Smooth muscle cell (in vitro differentiated cells): Measurements from ENCODE around the gene UBE3A. TPM values are rescaled to one million over a fixed set of nuclear protein-coding genes. Genes with fewer than 3 reads are reported as not detected.

Experiments
- DNase-seq: peaks from one replicate; lab custom pipeline; 2025; ENCODE audit not compliant: unreplicated experiment; lab: John Stamatoyannopoulos, UW
- H2AFZ ChIP-seq: fragments of 200-600 bp; sonication (generic); 2 replicates; pipeline ENCODE4 v1.6.0; 2016; ENCODE audit warnings: antibody characterized with exemption, low read depth, mild to moderate bottlenecking
- H3F3A ChIP-seq: fragments of 200-600 bp; sonication (generic); 2 replicates; pipeline ENCODE4 v1.6.0; 2017; ENCODE audit warnings: antibody characterized with exemption, low read depth
- H3K27ac ChIP-seq: fragments of 200-600 bp; sonication (generic); 2 replicates; pipeline ENCODE4 v1.5.1; 2016; ENCODE audit warnings: low read depth, mild to moderate bottlenecking
- H3K27me3 ChIP-seq: fragments of 200-600 bp; sonication (generic); 2 replicates; pipeline ENCODE4 v1.6.1; 2016; ENCODE audit warnings: low read depth, mild to moderate bottlenecking
- H3K36me3 ChIP-seq: fragments of 200-600 bp; sonication (generic); 2 replicates; pipeline ENCODE4 v1.5.1; 2016; ENCODE audit warnings: low read depth
- H3K4me1 ChIP-seq: fragments of 200-600 bp; sonication (generic); 2 replicates; pipeline ENCODE4 v1.5.1; 2016; ENCODE audit warnings: low read depth
- H3K4me2 ChIP-seq: fragments of 200-600 bp; sonication (generic); 2 replicates; pipeline ENCODE4 v1.6.0; 2016; ENCODE audit warnings: mild to moderate bottlenecking
- H3K4me3 ChIP-seq: fragments of 200-600 bp; sonication (generic); 2 replicates; pipeline ENCODE4 v1.5.1; 2016; ENCODE audit warnings: mild to moderate bottlenecking
- H3K79me2 ChIP-seq: fragments of 200-600 bp; sonication (generic); 2 replicates; pipeline ENCODE4 v1.6.0; 2016; ENCODE audit warnings: low read depth, mild to moderate bottlenecking
- H3K9ac ChIP-seq: fragments of 200-600 bp; sonication (generic); 2 replicates; pipeline ENCODE4 v1.6.0; 2016; ENCODE audit warnings: low read depth
- H3K9me3 ChIP-seq: fragments of 200-600 bp; sonication (generic); replicated peaks from 2 replicates; pipeline ENCODE4 v1.5.1; 2016; ENCODE audit warnings: low read depth
- H4K20me1 ChIP-seq: fragments of 200-600 bp; sonication (generic); 2 replicates; pipeline ENCODE4 v1.6.0; 2016; ENCODE audit warnings: low read depth
- WGBS: methylation state at CpG from one replicate; pipeline ENCODE4 v1.1.7; 2016; ENCODE audit warnings: low lambda C conversion rate; 5-methylcytosine and 5-hydroxymethylcytosine counted together
- polyA plus RNA-seq: library from polyadenylated mRNA; unstranded; fragments of >200 nt; fragmentation: Nextera tagmentation; extraction: Ambion mirVana; gene quantifications from 2 replicates; pipeline ENCODE4 v1.2.1, GENCODE V29; 2016
- total RNA-seq: library from RNA; depleted of rRNA; stranded (reverse); fragments of >200 nt; gene quantifications from 2 replicates; pipeline ENCODE4 v1.2.3, GENCODE V29; 2014
- TF ChIP-seq, protein P1 (sequence below): fragments of 200-600 bp; sonication (generic); IDR thresholded peaks from 2 replicates; pipeline ENCODE4 v1.5.1; 2017; ENCODE audit warnings: borderline replicate concordance, mild to moderate bottlenecking, antibody characterized with exemption; ENCODE audit not compliant: insufficient read depth, poor library complexity, severe bottlenecking

The UBE3A gene
- total and polyA plus RNA-seq, 2 experiments from 2014 or later: 66.6 to 93.9 TPM

DNA sequence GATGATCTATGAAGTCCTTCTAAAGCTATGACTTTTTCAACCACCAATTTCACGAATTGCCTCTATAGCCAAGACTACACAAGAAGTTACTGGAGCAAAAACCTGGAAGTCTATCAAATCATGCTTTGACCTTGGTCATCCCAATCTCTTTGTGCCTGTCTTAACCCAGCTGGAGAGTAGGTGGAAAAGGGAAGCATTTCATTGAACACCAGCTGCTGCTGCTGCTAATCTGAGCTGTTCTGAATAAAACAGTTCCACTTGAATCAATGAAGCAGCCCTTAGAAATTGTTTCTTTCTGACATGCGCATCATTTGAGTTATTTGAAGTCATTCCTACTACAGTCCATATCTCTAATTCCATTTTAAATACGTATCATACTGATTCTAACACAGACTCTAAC, 7.3 kb upstream of the UBE3A start:
- no peak overlapping the region for H3K4me3 ChIP-seq
- 88% methylated on average over 3 of the region's 3 CpGs for WGBS

DNA sequence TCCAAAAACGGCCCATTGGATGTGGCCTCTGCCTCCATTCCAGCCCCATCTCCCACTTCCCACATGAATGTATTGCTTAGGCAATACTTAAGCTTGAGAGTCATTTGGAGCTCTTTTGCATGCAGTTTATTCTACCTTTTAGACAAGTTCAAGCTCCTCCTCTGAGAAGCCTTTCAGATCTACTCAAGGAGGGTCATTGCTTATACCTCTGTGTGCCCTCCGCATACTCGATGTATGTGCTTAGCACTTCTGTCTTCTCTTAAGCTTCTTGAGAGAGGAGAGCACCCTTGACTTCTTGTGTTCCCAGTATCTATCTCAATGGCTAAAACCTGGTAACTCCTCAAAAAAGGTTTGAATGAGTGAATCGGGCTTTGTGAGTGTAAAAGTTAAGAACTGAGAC, 6.6 kb upstream of the UBE3A start:
- Histone ChIP-seq H2AFZ (no peak overlapping the region), H3K79me2 (no peaks in the 10 kb centered on the region), H3F3A (no peaks in the 10 kb centered on the region), H3K9me3 (no peaks in the 10 kb centered on the region), H3K4me2 (no peak overlapping the region), H3K4me1 (no peaks in the 10 kb centered on the region), H3K9ac (no peak overlapping the region), H3K27me3 (no peaks in the 10 kb centered on the region), H3K27ac (no peak overlapping the region), H3K36me3 (no peaks in the 10 kb centered on the region), H3K4me3 (no peak overlapping the region), H4K20me1 (no peaks in the 10 kb centered on the region)
- DNase-seq: no peak
- TF ChIP-seq, protein P1, sequence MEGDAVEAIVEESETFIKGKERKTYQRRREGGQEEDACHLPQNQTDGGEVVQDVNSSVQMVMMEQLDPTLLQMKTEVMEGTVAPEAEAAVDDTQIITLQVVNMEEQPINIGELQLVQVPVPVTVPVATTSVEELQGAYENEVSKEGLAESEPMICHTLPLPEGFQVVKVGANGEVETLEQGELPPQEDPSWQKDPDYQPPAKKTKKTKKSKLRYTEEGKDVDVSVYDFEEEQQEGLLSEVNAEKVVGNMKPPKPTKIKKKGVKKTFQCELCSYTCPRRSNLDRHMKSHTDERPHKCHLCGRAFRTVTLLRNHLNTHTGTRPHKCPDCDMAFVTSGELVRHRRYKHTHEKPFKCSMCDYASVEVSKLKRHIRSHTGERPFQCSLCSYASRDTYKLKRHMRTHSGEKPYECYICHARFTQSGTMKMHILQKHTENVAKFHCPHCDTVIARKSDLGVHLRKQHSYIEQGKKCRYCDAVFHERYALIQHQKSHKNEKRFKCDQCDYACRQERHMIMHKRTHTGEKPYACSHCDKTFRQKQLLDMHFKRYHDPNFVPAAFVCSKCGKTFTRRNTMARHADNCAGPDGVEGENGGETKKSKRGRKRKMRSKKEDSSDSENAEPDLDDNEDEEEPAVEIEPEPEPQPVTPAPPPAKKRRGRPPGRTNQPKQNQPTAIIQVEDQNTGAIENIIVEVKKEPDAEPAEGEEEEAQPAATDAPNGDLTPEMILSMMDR: no peak
- WGBS: 95% methylated on average over 4 of the region's 4 CpGs

More for the DNA sequence above, 7.3 kb upstream of the UBE3A start:
- H3K27me3 ChIP-seq: no peaks in the 10 kb centered on the region
- TF ChIP-seq, protein P1: no peak
- no peak overlapping the region for H2AFZ ChIP-seq
- no peak for DNase-seq
- H3K27ac ChIP-seq: no peak overlapping the region
- H3K4me1 ChIP-seq: no peaks in the 10 kb centered on the region
- peaks cover 1% of the 10 kb centered on the region for H3K9me3 ChIP-seq
- no peaks in the 10 kb centered on the region for H3K79me2 ChIP-seq
- no peaks in the 10 kb centered on the region for H4K20me1 ChIP-seq
- no peak overlapping the region for H3K4me2 ChIP-seq
- no peaks in the 10 kb centered on the region for H3K36me3 ChIP-seq
- no peaks in the 10 kb centered on the region for H3F3A ChIP-seq
- H3K9ac ChIP-seq: no peak overlapping the region

- Histone ChIP-seq H3K9ac (no peak overlapping the region), H4K20me1 (peaks cover 21% of the 10 kb centered on the region), H3K79me2 (peaks cover 26% of the 10 kb centered on the region), H3K4me1 (peaks cover 14% of the 10 kb centered on the region), H3F3A (no peaks in the 10 kb centered on the region), H3K4me2 (no peak overlapping the region), H3K27ac (no peak overlapping the region), H3K27me3 (no peaks in the 10 kb centered on the region), H3K36me3 (no peaks in the 10 kb centered on the region), H3K9me3 (no peaks in the 10 kb centered on the region), H3K4me3 (no peak overlapping the region), H2AFZ (no peak overlapping the region)
- TF ChIP-seq, protein P1: no peak
- DNase-seq: no peak
These were observed 2.3 kb upstream of the UBE3A start for GRCh38 chr15:25441111-25441510.

- WGBS: 17% methylated on average over 14 of the region's 14 CpGs
- Histone ChIP-seq H3K27me3 (no peaks in the 10 kb centered on the region), H3K9ac (peak overlapping the region; percentile 88), H3K79me2 (peaks cover 43% of the 10 kb centered on the region), H3F3A (no peaks in the 10 kb centered on the region), H3K4me1 (peaks cover 16% of the 10 kb centered on the region), H2AFZ (peak overlapping the region; percentile 99), H3K4me2 (peak overlapping the region; percentile 95), H3K36me3 (no peaks in the 10 kb centered on the region), H3K9me3 (no peaks in the 10 kb centered on the region), H3K4me3 (peak overlapping the region; percentile 98), H4K20me1 (peaks cover 38% of the 10 kb centered on the region), H3K27ac (peak overlapping the region; percentile 81)
- DNase-seq: no peak
- TF ChIP-seq, protein P1: no peak
These were observed 579 bp upstream of the UBE3A start for GRCh38 chr15:25439369-25439836.
